Endodermal cell (in vitro differentiated cells): ENCODE results near the gene CPSF6. TPM values are rescaled to one million over a fixed set of nuclear protein-coding genes. Genes with fewer than 3 reads are reported as not detected.

Experiments
- DNase-seq: peaks from one replicate; pipeline ENCODE4 v3.0.0-alpha.2; 2017
- H3K27ac ChIP-seq: 2 replicates; pipeline ENCODE4 v1.5.1; 2013; ENCODE audit warnings: mild to moderate bottlenecking, low read depth, low read length, moderate library complexity
- H3K27me3 ChIP-seq: 2 replicates; pipeline ENCODE4 v1.6.1; 2013; ENCODE audit warnings: mild to moderate bottlenecking, low read length, moderate library complexity; ENCODE audit not compliant: insufficient read depth, control insufficient read depth, poor library complexity, severe bottlenecking
- H3K36me3 ChIP-seq: 2 replicates; pipeline ENCODE4 v1.7.0; 2013; ENCODE audit warnings: mild to moderate bottlenecking, low read length, moderate library complexity; ENCODE audit not compliant: control insufficient read depth, insufficient read depth
- H3K4me1 ChIP-seq: one replicate; pipeline ENCODE4 v1.7.0; 2013; ENCODE audit warnings: low read length; ENCODE audit not compliant: control insufficient read depth, insufficient read depth
- H3K4me3 ChIP-seq: 2 replicates; pipeline ENCODE4 v1.5.1; 2013; ENCODE audit warnings: mild to moderate bottlenecking, low read length, moderate library complexity
- H3K9ac ChIP-seq: 2 replicates; pipeline ENCODE4 v1.6.1; 2013; ENCODE audit warnings: mild to moderate bottlenecking, low read length, moderate library complexity; ENCODE audit not compliant: poor library complexity, severe bottlenecking; ENCODE audit errors: extremely low read depth
- H3K9me3 ChIP-seq: 2 replicates; pipeline ENCODE4 v1.6.1; 2013; ENCODE audit warnings: mild to moderate bottlenecking, low read length, moderate library complexity; ENCODE audit not compliant: control insufficient read depth
- H3K27ac Mint-ChIP-seq: 2 replicates; pipeline ENCODE4 v1.8.0; 2020; ENCODE audit warnings: mixed read lengths
- H3K27me3 Mint-ChIP-seq: 2 replicates; pipeline ENCODE4 v1.8.0; 2021; ENCODE audit warnings: mild to moderate bottlenecking, mixed read lengths; ENCODE audit not compliant: insufficient read depth
- H3K36me3 Mint-ChIP-seq: 2 replicates; pipeline ENCODE4 v1.8.0; 2020; ENCODE audit warnings: low read depth, mixed read lengths
- H3K4me1 Mint-ChIP-seq: 2 replicates; pipeline ENCODE4 v1.8.0; 2020; ENCODE audit warnings: mixed read lengths
- H3K4me3 Mint-ChIP-seq: 2 replicates; pipeline ENCODE4 v1.8.0; 2020; ENCODE audit warnings: mild to moderate bottlenecking, moderate library complexity, mixed read lengths
- H3K9me3 Mint-ChIP-seq: 2 replicates; pipeline ENCODE4 v1.8.0; 2020; ENCODE audit warnings: mild to moderate bottlenecking, mixed read lengths
- CTCF ChIP-seq: fragments of 200-600 bp; sonication (generic); conservative IDR thresholded peaks from 2 replicates; pipeline ENCODE4 v1.5.0; 2021; ENCODE audit warnings: antibody characterized with exemption, mild to moderate bottlenecking
- WGBS, 2 experiments: methylation state at CpG; one replicate each; pipeline versions ENCODE4 v1.1.5 to v1.1.7; 2013; ENCODE audit warnings: missing lambda C conversion rate in 2 of 2, mixed read lengths in 1 of 2; ENCODE audit not compliant: insufficient coverage in 1 of 2, insufficient read length in 1 of 2; 5-methylcytosine and 5-hydroxymethylcytosine counted together
- microRNA-seq: library from miRNA; unstranded; fragments of <30 nt; microRNA quantifications from one replicate; pipeline ENCODE4 v1.2.0, GENCODE V29; 2020; ENCODE audit warnings: borderline microRNAs expressed
- total RNA-seq, 2 donors: library from RNA; stranded (reverse); fragmentation: NEBNext Ultra II Directional in 1 of 2; extraction: Animal tissue kit (Norgen Biotek cat#: 25700) in 1 of 2; gene quantifications; 2 replicates in 1 of 2; 3 replicates in 1 of 2; pipeline ENCODE4 v1.2.1, GENCODE V29; 2021

Gene CPSF6
- total RNA-seq, 2 donors from 2014 or later = 115 to 139 TPM

- TF ChIP-seq CTCF = no peak
- H3K9ac ChIP-seq = no peak overlapping the region
- no peaks in the 10 kb centered on the region for H3K36me3 ChIP-seq
- H3K4me3 Mint-ChIP-seq = no peak overlapping the region
- no peaks in the 10 kb centered on the region for H3K4me1 Mint-ChIP-seq
- no peaks in the 10 kb centered on the region for H3K4me1 ChIP-seq
- H3K4me3 ChIP-seq = no peak overlapping the region
- WGBS, 2 experiments = 87 to 95% methylated on average over 2 of the region's 2 CpGs
- peaks cover 9% of the 10 kb centered on the region for H3K36me3 Mint-ChIP-seq
- peaks cover 34% of the 10 kb centered on the region for H3K9me3 ChIP-seq
- no peak overlapping the region for H3K27ac ChIP-seq
- no peak for DNase-seq
- H3K27ac Mint-ChIP-seq = no peak overlapping the region
- H3K27me3 ChIP-seq = no peaks in the 10 kb centered on the region
- peaks cover 3% of the 10 kb centered on the region for H3K27me3 Mint-ChIP-seq
- H3K9me3 Mint-ChIP-seq = peaks cover 70% of the 10 kb centered on the region
Measured at GRCh38 chr12:69318225-69318624, 78.9 kb downstream of the CPSF6 start.

GRCh38 chr12:69321351-69321750 lies 82.0 kb downstream of the CPSF6 start:
- H3K4me3 Mint-ChIP-seq = no peak overlapping the region
- H3K4me1 Mint-ChIP-seq = peaks cover 18% of the 10 kb centered on the region
- H3K27me3 Mint-ChIP-seq = peaks cover 3% of the 10 kb centered on the region
- no peak for DNase-seq
- Histone ChIP-seq H3K27me3 (no peaks in the 10 kb centered on the region), H3K4me1 (no peaks in the 10 kb centered on the region), H3K36me3 (no peaks in the 10 kb centered on the region), H3K27ac (no peak overlapping the region), H3K4me3 (no peak overlapping the region), H3K9ac (no peak overlapping the region), H3K9me3 (peaks cover 32% of the 10 kb centered on the region)
- no peak for TF ChIP-seq CTCF
- WGBS, 2 experiments = 91% methylated on average over 1 of the region's 1 CpG; no CpG with 5 or more reads in 1 of the 2 experiments
- H3K27ac Mint-ChIP-seq = no peak overlapping the region
- H3K36me3 Mint-ChIP-seq = peaks cover 9% of the 10 kb centered on the region
- peaks cover 50% of the 10 kb centered on the region for H3K9me3 Mint-ChIP-seq

Small RNAs within 50 kb of the gene (microRNA-seq; reads per million reads assigned to microRNA genes)
- gene MIR1279 = not detected

Other genes starting within 250 kb of the CPSF6 start
- not detected for gene LYZ, start 108.8 kb downstream of the CPSF6 start, total RNA-seq
- gene YEATS4, start 120.2 kb downstream of the CPSF6 start, total RNA-seq = 10 to 100 TPM; 37.0 to 40.9 TPM
- 10 to 100 TPM; 63.1 to 65.8 TPM for gene FRS2, start 230.8 kb downstream of the CPSF6 start, total RNA-seq